ENCODE data around the gene ENGASE.
"Not testable (repeated sequence)": the region's sequence is repeated elsewhere in the genome, so short reads cannot be mapped to it uniquely, and the experiment has no call there.

Gene ENGASE

GRCh38 chr17:79054200-79054960, 20.2 kb upstream of the ENGASE start:
- DNase-seq, result no peak

DNA sequence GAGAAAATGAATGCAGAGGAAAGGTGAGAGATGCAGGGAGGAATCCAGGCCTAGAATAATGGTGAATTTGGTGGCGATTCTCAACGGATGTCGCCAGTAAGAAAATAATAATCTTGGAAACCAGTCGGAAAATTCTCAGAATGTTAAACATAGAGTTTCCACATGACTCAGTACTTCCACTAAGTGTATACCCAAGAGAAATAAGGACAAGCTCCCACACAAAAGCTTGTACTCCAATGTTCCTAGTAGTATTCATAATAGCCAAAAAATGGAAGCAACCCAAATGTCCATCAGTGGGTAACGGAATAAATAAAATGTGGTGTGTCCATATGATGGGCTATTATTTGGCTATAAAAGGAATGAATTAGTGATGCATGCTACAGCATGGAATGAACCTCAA, 19.4 kb upstream of the ENGASE start:
- DNase-seq, result no peak

DNA sequence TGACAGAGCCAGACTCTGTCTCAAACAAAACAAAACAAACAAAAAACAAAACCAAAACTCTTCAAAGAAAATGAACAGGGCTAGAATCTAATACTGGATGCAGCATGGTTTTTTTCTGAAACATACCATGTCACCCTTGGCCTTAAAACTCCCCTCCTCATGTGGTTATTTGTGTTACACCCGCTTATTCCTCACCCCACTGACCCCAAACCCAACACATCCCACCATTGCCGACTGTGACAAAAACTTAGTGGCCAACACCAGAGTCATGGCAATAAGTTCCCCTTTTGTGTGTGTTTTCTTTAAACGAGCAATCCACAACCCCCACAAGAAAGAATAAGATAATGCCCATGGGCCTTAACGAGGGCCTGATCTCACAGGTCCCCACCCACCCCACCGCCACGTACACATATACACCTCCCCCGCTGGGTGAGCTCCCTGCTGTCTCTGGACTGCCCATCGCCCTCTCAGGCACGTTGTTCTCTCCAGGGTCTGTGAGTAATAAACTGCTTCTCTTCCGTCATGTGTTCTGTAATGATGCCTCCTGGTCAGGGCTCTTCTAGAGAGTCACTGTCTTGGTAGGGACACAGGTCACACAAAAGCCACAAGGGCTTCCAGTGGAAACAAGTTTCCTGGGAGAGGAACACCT, 16.8 kb upstream of the ENGASE start:
- DNase-seq, result no peak

DNA sequence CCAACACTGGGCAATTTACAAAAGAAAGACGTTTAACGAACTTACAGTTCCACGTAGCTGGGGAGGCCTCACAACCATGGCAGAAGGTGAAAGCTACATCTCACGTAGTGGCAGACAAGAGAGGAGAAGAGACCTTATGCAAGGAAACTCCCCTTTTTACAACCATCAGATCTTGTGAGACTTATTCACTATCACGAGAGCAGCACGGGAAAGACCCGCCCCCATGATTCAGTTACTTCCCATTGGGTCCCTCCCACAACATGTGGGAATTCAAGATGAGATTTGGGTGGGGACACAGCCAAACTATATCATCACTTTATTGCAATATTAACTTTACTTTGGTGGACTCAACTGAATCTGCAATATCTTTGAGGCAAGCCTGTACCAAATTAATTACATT, 11.9 kb upstream of the ENGASE start:
- DNase-seq, result no peak

- no peak for DNase-seq
These were observed 10.6 kb upstream of the ENGASE start for GRCh38 chr17:79064026-79064425.

GRCh38 chr17:79065105-79065670, 9.4 kb upstream of the ENGASE start:
- DNase-seq, result no peak

GRCh38 chr17:79066963-79067362, 7.7 kb upstream of the ENGASE start:
- no peak for DNase-seq

DNA sequence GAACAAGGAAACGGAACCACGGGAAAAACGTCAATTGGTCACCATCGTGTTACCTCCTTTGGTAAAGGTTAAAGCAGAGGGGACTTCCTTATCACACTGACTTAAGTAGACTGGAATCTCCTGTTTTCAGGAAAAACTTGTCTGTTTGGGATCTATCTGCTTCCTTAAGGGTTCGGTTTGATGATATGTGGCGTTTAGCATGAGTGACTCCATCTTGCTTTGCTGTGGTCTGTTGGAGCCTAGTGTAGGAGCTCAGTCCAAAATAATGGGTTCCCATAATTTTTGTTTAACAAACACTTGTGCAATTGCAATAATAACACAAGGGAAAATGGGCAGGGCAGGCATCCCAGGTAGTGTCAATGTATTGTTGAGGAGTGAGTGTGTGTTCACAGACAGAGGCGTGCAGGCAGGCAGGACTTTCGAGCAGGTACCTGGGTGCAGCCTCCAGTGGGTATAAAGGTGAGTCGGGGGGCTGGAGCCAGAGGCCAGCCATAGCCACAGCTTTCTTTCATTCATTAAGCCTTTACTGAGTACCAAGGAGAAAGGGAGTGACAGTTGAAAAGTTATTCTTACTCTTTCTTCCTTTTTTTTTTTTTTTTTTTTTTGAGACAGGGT, 4.3 kb upstream of the ENGASE start:
- no peak for DNase-seq

DNA sequence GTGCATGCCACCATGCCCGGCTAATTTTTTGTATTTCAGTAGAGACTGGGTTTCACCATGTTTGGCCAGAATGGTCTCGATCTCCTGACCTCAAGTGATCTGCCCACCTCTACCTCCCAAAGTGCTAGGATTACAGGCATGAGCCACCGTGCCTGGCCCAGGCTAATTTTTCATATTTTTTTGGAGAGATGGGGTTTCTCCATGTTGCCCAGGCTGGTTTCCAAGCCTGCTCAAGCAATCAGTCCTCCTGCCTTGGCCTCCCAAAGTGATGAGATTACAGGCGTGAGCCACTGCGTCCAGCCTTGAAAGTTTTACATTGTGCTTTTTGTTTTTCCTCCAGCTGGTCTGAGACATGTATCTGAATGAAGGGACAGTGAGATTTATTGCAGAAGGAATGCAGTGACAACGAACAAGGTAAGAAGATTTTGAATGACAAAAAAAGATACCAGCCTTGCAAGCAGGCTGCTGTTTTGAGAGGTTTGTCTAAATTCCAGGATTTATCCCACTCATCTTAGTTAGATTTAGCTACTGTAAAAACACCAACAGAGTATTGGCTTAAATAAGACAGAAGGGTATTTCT, 3.4 kb upstream of the ENGASE start:
- DNase-seq, result no peak

DNA sequence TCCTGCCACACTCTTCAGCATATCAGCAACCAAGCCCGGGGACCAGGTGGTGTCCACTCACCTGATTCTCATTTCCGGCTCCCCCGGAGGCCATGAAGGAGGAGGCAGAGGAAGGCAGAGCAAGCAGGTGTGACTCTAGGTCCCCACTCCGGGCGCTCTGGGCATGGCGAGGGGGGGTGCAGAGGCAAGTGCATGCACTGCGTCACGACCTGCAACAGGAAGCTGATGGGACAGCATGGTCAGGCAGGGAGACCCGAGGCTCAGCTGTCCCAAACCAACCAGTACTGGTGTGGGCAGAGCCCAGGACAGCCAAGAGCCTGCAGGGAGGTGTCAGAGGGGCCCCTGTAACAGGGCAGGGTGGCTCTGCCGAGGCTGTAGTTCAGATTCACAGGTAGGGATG, 2.1 kb upstream of the ENGASE start:
- DNase-seq, result no peak

DNA sequence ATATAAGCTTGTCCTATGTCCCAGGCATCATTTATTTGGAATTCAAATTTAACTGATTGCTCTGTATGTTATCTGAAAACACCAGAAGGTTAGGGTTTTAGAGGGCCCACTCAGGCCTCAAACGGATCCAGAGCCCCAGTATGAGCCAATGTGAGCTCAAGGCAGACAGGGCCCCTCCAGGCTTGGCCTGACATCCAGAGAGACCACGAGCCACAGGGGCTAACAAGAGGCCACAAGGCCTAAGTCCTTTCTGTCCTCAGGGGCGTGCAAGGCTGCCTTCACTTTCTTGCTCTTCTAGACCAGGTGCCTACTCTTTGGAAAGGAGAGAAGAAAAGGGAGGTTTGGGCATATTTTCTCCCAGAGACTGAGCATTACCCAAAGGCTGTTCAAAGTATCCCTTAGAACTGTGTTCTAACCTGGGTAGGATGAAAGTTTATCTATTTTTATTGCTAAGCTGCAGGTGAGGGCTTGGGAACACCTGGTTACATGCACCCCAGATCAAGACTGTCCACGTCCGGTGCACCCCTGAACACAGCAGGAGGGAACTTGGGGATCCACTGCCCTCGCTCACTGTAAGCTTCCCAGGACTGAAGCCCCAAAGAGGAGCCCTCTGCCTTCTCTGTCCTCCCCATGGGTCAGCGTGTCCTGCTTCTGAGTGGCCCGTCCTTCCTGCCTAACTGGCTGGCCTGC, 1.5 kb upstream of the ENGASE start:
- no peak for DNase-seq

DNA sequence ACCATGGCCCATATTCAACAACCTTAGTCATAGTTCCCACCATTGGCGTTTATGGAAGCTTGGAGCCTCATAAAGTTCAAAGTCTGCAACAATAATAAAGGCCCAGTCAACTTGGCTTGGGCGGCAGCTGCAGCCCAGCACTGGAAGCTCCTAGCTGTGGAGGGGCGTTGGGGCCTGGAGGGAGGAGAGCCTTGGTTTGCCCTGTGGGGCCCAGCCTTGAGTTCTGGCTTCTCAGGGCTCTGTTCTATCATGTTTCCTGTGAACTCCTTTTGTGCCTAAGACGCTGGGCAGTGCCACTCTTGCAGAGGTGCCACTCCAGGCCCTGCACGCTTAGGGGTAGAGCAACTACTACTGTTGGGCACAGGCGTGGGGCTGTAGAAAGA, 927 bp upstream of the ENGASE start:
- no peak for DNase-seq

DNA sequence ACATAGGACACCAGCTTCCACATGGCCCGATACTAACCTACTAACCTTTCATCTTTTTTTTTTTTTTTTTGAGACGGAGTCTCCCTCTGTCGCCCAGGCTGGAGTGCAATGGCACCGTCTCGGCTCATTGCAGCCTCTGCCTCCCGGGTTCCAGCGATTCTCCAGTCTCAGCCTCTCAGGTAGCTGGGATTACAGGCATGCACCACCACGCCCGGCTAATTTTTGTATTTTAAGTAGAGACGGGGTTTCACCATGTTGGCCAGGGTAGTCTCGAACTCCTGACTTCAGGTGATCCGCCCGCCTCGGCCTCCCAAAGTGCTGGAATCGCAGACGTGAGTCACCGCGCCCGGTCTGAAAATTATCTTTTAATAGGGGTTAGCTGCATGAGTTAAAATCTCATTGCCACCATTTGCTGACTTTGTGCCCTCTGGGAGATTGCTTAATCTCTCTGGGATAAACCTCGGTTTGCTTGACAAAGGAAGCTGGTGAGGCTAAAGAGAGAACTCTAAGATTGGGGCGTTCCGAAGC, 439 bp upstream of the ENGASE start:
- not testable (repeated sequence) for DNase-seq

DNA sequence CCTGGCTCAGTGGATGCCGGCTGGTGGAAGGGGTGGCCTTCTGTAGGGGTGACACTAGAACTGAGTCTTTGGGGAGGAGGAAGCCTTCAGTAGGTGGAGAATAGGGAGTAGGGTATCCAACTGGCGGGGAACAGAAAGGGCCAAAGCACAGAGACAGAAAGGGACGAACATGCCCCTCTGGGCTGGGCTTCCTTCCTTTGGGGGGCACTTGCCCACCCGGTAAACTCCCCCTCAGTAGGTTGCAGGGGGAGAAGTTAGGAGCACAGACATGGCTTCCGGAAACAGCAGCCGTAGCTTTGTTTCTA, 774 bp downstream of the ENGASE start:
- DNase-seq, result no peak

DNA sequence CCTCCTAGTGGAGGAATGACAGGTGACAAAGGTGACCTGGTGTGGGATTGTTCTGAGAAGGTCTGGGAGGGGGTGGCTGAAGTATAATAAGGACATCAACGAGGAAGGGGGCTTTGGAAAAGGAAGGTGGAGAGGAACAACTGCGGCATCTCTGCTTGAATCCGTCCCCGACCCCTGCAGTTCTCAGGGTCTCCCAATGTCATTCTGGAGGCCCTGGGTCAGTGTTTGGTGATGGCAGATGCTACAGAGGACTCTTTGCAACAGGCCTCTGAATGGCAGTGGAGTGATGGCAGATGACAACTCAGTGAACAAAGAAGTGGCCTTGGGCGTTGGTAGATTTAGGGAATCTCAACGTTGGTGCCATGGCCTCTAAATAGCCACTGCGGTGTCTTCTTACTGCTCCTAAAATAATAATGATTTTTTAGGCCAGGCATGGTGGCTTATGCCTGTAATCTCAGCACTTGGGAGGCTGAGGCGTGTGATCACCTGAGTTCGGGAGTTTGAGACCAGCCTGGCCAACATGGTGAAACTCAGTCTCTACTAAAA, 1.3 kb downstream of the ENGASE start:
- no peak for DNase-seq

DNA sequence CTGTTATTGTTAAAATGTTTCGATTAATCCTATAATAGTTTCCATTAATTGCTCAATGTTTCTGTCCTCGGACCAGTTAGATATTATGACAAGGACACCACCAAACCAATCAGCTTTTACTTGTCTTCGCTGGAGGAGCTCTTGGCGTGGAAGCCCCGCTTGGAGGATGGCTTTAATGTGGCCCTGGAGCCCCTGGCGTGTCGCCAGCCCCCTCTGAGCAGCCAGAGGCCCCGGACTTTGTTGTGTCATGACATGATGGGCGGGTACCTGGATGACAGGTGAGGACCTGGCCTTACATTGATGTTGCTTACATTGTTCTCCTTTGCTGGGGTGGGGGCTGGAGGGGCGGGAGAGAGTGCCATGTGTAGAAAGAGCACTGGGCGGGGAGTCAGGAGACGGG, 3.0 kb downstream of the ENGASE start:
- DNase-seq, result no peak

DNA sequence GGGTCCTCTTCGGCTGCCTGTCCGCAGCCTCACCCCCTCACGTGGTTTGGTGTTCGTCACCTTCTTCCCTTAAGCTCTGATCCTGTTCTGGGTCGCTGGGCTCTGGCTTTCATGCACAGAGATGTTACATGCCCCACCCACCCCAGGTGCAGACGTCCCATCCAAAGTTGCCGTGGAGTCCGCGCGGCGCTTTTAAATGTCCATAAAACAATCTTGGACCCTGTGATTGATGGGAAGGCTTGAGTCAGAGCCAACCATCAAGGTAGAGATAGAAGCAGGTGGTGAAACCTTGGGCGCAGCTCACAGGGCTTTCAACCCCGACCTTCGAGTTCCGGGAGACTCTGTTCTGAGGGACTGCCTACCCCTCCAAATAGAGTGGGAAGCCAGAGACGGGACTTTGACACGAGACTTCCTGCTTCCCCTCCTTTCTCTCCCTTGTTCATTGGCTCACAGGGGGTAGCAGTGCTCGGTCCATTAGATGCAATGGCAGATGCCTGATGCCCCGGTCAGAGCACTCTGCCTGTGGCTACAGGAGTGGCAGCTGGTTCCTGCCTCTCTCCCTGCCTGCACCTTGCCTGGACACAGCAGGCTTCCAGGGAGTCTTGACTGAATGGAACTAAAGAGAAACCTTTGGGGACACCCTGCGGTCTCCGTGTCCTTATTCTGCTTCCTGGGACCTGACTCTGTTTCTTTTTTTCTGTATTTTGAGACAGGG, 4.0 kb downstream of the ENGASE start:
- no peak for DNase-seq

DNA sequence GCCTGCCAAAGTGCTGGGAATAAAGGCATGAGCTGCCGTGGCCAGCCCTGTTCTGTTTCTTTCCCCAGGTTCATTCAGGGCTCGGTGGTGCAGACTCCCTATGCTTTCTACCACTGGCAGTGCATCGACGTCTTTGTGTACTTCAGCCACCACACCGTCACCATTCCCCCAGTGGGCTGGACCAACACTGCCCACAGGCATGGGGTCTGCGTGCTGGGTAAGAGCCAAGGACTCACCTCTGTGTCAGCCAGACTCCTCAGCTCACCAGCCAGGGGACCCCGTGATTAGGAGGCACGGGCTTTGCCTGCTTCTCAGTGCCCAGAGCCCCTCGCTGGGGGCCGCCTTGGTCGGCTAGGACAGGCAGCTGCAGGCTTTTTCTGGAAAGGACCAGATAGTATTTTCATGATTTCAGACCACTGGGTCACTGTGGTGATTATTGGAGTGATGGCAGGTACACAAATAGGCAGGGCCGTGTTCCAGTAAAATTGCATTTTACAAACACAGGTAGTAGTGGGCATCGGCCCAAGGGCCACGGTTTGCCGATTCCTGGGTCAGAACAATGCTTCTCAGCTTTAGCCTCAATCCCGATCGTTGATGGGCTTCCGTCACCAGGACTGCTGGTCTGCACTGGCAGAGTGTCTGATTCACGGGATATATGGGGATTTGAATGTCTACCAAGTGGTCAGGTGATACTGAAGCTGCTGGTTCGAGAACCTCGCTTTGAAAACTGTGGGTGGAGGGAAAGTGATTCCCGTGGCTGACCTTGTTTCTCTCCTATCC, 5.0 kb downstream of the ENGASE start:
- no peak for DNase-seq

DNA sequence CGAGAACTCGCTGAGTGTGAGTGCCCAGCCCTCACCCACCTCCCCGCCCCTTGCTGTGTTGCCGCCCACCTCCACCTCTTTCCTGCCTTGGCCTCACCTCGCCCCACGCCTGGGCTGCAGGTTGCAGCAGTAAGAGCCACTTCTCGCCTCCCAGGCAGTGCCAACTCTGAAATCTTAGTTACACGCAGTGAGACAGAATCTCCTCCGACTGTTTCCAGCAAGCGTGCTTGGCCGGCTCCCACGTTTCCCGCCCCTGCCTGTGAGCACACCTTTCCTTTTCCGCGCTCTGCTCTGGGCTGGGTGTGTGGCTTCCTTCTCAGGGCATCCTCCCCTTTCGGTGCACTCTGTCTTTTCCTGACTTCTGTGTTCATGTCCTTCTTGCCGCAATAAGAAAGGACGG, 5.7 kb downstream of the ENGASE start:
- no peak for DNase-seq

- no peak for DNase-seq
These were observed 6.2 kb downstream of the ENGASE start for GRCh38 chr17:79080761-79081290.

Data from T1000 (cell line).